ENCODE measurements around the gene SBF2.

DNA sequence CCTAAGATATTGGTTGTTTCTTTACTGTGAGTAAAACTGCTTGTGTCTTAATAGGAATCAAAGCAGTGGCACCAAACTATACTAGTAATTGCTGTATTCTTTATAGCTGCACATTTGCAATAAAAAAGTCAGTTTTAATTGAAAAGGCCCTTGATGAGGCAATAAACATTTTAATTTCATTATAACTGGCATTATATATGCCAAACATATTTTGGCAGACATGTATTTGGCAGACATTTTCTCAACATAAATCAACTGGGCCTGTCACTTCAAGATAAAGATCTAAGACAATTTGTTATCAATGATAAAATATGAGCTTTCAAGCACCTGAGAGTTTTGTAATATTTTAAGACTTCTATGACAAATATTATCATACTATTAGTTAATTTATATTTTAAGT is 245.7 kb downstream of the SBF2 start:
- TF ChIP-seq, protein P1, sequence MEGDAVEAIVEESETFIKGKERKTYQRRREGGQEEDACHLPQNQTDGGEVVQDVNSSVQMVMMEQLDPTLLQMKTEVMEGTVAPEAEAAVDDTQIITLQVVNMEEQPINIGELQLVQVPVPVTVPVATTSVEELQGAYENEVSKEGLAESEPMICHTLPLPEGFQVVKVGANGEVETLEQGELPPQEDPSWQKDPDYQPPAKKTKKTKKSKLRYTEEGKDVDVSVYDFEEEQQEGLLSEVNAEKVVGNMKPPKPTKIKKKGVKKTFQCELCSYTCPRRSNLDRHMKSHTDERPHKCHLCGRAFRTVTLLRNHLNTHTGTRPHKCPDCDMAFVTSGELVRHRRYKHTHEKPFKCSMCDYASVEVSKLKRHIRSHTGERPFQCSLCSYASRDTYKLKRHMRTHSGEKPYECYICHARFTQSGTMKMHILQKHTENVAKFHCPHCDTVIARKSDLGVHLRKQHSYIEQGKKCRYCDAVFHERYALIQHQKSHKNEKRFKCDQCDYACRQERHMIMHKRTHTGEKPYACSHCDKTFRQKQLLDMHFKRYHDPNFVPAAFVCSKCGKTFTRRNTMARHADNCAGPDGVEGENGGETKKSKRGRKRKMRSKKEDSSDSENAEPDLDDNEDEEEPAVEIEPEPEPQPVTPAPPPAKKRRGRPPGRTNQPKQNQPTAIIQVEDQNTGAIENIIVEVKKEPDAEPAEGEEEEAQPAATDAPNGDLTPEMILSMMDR (IDR thresholded peaks at IDR 0.05; ENCODE audit: low read length): no peak
- TF ChIP-seq EZH2phosphoT487 (IDR thresholded peaks at IDR 0.05; ENCODE audit: low read length): no peak
- TF ChIP-seq EZH2 (optimal IDR thresholded peaks at IDR 0.05; ENCODE audit: low read depth, low read length): no peak
